ENCODE data around the gene SERINC2. TPM values are rescaled to one million over a fixed set of nuclear protein-coding genes. Genes with fewer than 3 reads are reported as not detected.

Gene SERINC2
- total and polyA plus RNA-seq, 10 donors = 1.3 to 8.7 (median 2.6) TPM

DNA sequence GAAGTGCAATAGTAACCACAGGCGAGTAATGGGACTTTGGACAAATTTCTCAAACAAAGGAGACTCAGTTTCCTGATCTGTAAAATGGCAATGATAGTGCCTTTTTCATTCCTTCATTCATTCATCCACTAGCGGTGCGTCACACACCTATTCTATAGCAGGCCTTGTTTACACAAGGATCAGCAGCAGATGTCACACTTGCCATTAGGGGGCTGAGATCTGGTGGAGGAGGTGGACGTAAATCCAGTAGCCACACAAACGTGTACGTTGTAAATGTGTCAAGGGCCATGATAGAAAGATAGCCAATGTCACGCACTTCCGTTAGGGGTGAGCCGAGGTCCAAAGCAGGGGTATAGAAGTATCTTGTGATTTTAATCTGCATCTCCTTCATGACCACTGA is 34.2 kb downstream of the SERINC2 start:
- H3K4me3 ChIP-seq = no peak overlapping the region
- H3K27ac ChIP-seq = no peak overlapping the region
- H3K4me1 ChIP-seq = no peaks in the 10 kb centered on the region
- WGBS, 5 donors = 72 to 85% (median 78%) methylated on average over 9 of the region's 9 CpGs
- H3K27me3 ChIP-seq (replicated peaks in 1 of 7) = no peaks in the 10 kb centered on the region
- H3K36me3 ChIP-seq = no peaks in the 10 kb centered on the region
- intact Hi-C loops (cut with DNase I; ENCODE audit: low total_unique reads) = no loop called here
- no peak for TF ChIP-seq POLR2A (IDR thresholded peaks at IDR 0.05)
- no peak for TF ChIP-seq POLR2AphosphoS5 (IDR thresholded peaks at IDR 0.05)
- TF ChIP-seq, protein P1, sequence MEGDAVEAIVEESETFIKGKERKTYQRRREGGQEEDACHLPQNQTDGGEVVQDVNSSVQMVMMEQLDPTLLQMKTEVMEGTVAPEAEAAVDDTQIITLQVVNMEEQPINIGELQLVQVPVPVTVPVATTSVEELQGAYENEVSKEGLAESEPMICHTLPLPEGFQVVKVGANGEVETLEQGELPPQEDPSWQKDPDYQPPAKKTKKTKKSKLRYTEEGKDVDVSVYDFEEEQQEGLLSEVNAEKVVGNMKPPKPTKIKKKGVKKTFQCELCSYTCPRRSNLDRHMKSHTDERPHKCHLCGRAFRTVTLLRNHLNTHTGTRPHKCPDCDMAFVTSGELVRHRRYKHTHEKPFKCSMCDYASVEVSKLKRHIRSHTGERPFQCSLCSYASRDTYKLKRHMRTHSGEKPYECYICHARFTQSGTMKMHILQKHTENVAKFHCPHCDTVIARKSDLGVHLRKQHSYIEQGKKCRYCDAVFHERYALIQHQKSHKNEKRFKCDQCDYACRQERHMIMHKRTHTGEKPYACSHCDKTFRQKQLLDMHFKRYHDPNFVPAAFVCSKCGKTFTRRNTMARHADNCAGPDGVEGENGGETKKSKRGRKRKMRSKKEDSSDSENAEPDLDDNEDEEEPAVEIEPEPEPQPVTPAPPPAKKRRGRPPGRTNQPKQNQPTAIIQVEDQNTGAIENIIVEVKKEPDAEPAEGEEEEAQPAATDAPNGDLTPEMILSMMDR (IDR thresholded peaks at IDR 0.05 in 8 of 11, conservative IDR thresholded peaks at IDR 0.05 in 3 of 11) = no peak
- H3K9me3 ChIP-seq = peaks cover 0 to 32% (median 25%) of the 10 kb centered on the region in 8 donors
- DNase-seq = no peak

DNA sequence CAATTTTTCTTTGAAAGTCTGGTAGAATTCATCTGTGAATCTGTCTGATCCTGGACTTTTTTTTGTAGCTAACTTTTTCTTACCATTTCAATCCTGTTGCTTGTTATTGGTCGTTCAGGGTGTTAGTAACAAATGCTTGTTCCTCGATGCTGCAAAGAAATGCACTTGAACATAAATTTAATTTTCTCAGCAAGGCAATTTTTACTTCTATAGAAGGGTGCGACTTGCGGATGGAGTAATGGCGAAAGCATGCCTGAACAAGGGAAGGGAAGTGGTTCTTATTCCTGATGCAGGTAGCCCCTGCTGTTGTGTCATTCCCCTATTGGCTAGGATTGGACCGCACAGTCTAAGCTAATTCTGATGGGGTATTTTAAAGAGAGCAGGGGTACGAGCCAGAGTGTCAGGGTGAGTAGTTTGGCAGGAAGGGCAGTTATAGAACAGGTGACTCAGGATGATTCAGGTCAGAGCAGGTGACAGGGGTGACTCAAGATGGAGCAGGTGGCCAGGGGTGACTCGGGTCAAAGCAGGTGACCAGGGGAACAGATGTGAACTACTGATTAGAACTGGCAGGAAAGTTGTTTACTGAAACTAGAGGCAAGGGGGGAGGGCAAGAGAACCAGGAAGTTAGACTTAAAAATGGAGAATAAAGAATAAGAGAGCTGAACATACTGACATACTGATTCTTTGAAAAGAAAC is 40.5 kb downstream of the SERINC2 start:
- H3K4me1 ChIP-seq = no peaks in the 10 kb centered on the region
- no peaks in the 10 kb centered on the region for H3K36me3 ChIP-seq
- H3K4me3 ChIP-seq = no peak overlapping the region
- 74 to 90% (median 81%) methylated on average over 8 of the region's 8 CpGs for WGBS, 5 donors
- TF ChIP-seq, protein P1 (IDR thresholded peaks at IDR 0.05 in 8 of 11, conservative IDR thresholded peaks at IDR 0.05 in 3 of 11) = no peak
- TF ChIP-seq POLR2AphosphoS5 (IDR thresholded peaks at IDR 0.05) (no peak), POLR2A (IDR thresholded peaks at IDR 0.05) (no peak)
- peaks cover 0 to 20% (median 0%) of the 10 kb centered on the region in 7 donors for H3K27me3 ChIP-seq (replicated peaks in 1 of 7)
- intact Hi-C loops (cut with DNase I; ENCODE audit: low total_unique reads) = no loop called here
- H3K27ac ChIP-seq = no peak overlapping the region
- peaks cover 5 to 79% (median 65%) of the 10 kb centered on the region in 8 donors for H3K9me3 ChIP-seq
- no peak for DNase-seq

DNA sequence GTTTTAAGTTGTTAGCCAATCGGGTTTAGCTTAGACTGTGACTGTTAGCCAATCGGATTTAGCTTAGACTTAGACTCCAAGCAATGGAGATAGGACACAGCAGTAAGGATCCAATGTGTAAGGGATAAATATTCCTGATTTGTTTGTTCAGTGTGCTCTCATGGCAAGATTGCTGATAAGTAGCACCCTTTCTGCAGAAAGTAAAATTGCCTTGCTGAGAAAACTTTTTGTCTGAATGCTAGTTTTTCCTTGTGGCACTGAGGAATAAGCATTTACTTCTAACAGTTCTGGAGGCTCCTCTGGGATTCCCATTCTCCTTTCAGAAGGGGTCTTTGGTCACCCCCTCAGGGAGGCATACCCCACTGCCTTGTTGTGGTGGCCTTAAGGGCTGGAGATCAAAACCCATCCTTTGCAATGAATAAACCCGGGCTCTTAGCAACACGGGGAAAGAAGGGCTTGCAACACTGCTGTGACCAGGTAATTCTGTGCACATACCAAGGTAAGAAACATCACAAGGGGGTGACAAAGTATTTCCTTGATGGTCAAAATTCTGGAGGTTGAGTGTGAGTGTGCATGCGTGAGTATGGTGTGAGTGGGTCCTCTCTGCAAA is 45.4 kb downstream of the SERINC2 start:
- WGBS, 5 donors = 91 to 95% (median 94%) methylated on average over 5 of the region's 5 CpGs
- no peaks in the 10 kb centered on the region for H3K36me3 ChIP-seq
- no peak overlapping the region for H3K4me3 ChIP-seq
- intact Hi-C loops (cut with DNase I; ENCODE audit: low total_unique reads) = no loop called here
- peaks cover 0 to 35% (median 0%) of the 10 kb centered on the region in 7 donors for H3K27me3 ChIP-seq (replicated peaks in 1 of 7)
- no peak for DNase-seq
- TF ChIP-seq POLR2A (IDR thresholded peaks at IDR 0.05) = no peak
- TF ChIP-seq, protein P1 (IDR thresholded peaks at IDR 0.05 in 8 of 11, conservative IDR thresholded peaks at IDR 0.05 in 3 of 11) = no peak
- no peak for TF ChIP-seq POLR2AphosphoS5 (IDR thresholded peaks at IDR 0.05)
- no peaks in the 10 kb centered on the region for H3K4me1 ChIP-seq
- peaks cover 9 to 74% (median 57%) of the 10 kb centered on the region in 8 donors for H3K9me3 ChIP-seq
- H3K27ac ChIP-seq = no peak overlapping the region

DNA sequence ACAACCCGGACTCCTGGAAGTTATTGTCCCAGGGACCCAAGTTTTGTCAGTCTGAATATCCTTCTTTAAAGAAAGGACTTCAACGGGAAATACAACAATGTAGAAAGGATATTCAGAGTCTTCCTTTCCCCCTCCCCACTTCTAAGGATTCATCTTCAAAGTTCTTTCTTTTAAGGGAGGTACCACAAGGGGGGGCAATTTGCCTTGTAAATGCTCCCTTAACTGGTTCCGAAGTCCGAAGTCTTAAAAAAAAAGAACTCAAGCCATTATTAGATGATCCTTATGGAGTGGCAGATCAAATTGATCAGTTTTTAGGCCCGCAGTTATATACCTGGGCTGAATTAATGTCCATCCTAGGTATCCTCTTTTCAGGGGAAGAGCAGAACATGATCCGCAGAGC is 47.0 kb downstream of the SERINC2 start:
- 64 to 75% (median 66%) methylated on average over 6 of the region's 6 CpGs for WGBS, 5 donors
- Histone ChIP-seq H3K4me3 (no peak overlapping the region), H3K36me3 (no peaks in the 10 kb centered on the region), H3K9me3 (peaks cover 9 to 57% (median 46%) of the 10 kb centered on the region in 8 donors), H3K27me3 (replicated peaks in 1 of 7) (peaks cover 0 to 27% (median 0%) of the 10 kb centered on the region in 7 donors), H3K27ac (no peak overlapping the region), H3K4me1 (no peaks in the 10 kb centered on the region)
- intact Hi-C loops (cut with DNase I; ENCODE audit: low total_unique reads) = no loop called here
- DNase-seq = no peak
- TF ChIP-seq POLR2AphosphoS5 (IDR thresholded peaks at IDR 0.05) (no peak), POLR2A (IDR thresholded peaks at IDR 0.05) (no peak)
- TF ChIP-seq, protein P1 (IDR thresholded peaks at IDR 0.05 in 8 of 11, conservative IDR thresholded peaks at IDR 0.05 in 3 of 11) = no peak

Measured in spleen (tissue), 11 donors.